HG03439 (cell line): ENCODE measurements around the gene SHROOM1.

Source experiments
- ATAC-seq: cut with Tn5 transposase; IDR thresholded peaks from one replicate; pipeline ENCODE4 v1.9.1; 2021; ENCODE audit warnings: mild to moderate bottlenecking, moderate library complexity; ENCODE audit not compliant: unreplicated experiment

SHROOM1 gene

GRCh38 chr5:132853323-132853722 lies 22.9 kb upstream of the SHROOM1 start:
- no peak for ATAC-seq

- no peak for ATAC-seq
Observed at GRCh38 chr5:132850066-132850465, 19.6 kb upstream of the SHROOM1 start.

- no peak for ATAC-seq
Observed at GRCh38 chr5:132849347-132849746, 18.9 kb upstream of the SHROOM1 start.

- ATAC-seq: no peak
Observed at GRCh38 chr5:132848270-132848669, 17.8 kb upstream of the SHROOM1 start.

GRCh38 chr5:132841305-132841704 lies 10.9 kb upstream of the SHROOM1 start:
- no peak for ATAC-seq

- ATAC-seq: no peak
Observed at GRCh38 chr5:132840896-132841295, 10.4 kb upstream of the SHROOM1 start.

- ATAC-seq: no peak
Observed at GRCh38 chr5:132840313-132840712, 9.9 kb upstream of the SHROOM1 start.

- no peak for ATAC-seq
Observed at GRCh38 chr5:132839426-132840301, 9.2 kb upstream of the SHROOM1 start.

GRCh38 chr5:132838516-132839282 lies 8.3 kb upstream of the SHROOM1 start:
- no peak for ATAC-seq

- ATAC-seq: no peak
Observed at GRCh38 chr5:132837868-132838267, 7.4 kb upstream of the SHROOM1 start.

- ATAC-seq: no peak
Observed at GRCh38 chr5:132836852-132837251, 6.4 kb upstream of the SHROOM1 start.

GRCh38 chr5:132834057-132834456 lies 3.6 kb upstream of the SHROOM1 start:
- no peak for ATAC-seq

GRCh38 chr5:132832612-132833011 lies 2.2 kb upstream of the SHROOM1 start:
- ATAC-seq: no peak

GRCh38 chr5:132831095-132831860 lies 831 bp upstream of the SHROOM1 start:
- ATAC-seq: no peak

- peak; percentile 64 for ATAC-seq
Observed at GRCh38 chr5:132829742-132830435, 558 bp downstream of the SHROOM1 start.

GRCh38 chr5:132828846-132829494 lies 1.5 kb downstream of the SHROOM1 start:
- no peak for ATAC-seq

GRCh38 chr5:132827943-132828673 lies 2.3 kb downstream of the SHROOM1 start:
- no peak for ATAC-seq

GRCh38 chr5:132826424-132827082 lies 3.9 kb downstream of the SHROOM1 start:
- no peak for ATAC-seq

GRCh38 chr5:132825834-132826391 lies 4.5 kb downstream of the SHROOM1 start:
- no peak for ATAC-seq
